Hematopoietic multipotent progenitor cell (in vitro differentiated cells): ENCODE data around the gene HP. TPM values are rescaled to one million over a fixed set of nuclear protein-coding genes. Genes with fewer than 3 reads are reported as not detected.

Experiments
- DNase-seq, 3 donors: peaks; one replicate each; pipeline ENCODE4 v3.0.0-alpha.2; 2011 to 2015; ENCODE audit warnings: low read depth in 2 of 3, low spot score in 2 of 3
- total RNA-seq: library from RNA; depleted of rRNA; stranded (reverse); fragments of >200 nt; gene quantifications from one replicate; pipeline ENCODE4 v1.2.3, GENCODE V29; 2012

Gene HP
- total RNA-seq, 1 donor = 0.81 TPM

DNA sequence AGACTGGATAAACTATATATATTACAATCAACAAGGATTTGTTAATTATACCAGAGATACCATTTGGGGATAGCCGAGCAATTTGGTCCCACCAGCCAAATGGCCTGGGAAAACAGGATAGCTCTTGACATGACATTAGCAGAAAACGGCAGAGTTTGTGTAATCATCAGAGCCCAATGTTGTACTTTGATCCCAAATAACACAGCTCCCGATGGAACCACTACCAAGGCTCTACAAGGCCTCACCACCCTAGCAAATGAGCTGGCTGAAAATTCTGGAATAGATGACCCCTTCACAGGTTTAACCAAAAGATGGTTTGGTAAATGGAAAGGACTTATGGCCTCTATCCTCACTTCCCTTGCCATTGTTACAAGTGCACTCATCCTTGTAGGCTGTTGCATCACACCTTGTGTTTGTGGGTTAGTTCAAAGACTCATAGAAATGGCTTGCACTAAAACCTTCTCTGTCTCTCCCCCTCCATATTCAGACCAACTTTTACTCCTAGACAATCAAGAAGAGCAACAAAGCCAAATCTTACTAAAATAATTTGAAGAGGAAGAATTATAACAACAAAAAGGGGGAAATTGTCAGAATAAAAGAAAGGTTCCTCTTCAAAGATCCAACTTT is 29.6 kb downstream of the HP start:
- DNase-seq = no peak

- no peak for DNase-seq
These were observed 30.1 kb downstream of the HP start for GRCh38 chr16:72084445-72084844.

- no peak for DNase-seq
These were observed 30.7 kb downstream of the HP start for GRCh38 chr16:72085002-72085401.

DNA sequence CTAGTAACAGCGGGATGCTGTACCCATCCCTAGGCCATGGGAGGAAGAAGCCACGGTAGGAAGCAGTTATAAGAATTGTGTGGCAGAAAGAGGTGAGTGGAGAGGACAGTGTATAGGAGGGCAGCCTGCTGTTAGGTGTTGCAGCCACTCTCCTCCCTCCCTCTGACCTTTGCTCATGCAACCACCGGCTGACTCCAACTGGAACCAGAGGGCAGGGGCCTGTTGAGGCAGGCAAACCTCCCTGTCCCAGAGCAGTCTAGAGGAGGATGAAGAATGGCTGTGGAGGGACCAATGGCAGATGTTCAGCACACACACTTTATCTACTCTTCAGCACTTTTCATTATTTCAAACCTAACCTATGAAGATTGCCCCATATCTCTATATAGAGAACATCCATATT is 36.9 kb downstream of the HP start:
- DNase-seq = no peak

GRCh38 chr16:72092832-72093447 is 38.6 kb downstream of the HP start:
- peak in 2 of 3 donors; percentile 3 to 13 for DNase-seq

DNA sequence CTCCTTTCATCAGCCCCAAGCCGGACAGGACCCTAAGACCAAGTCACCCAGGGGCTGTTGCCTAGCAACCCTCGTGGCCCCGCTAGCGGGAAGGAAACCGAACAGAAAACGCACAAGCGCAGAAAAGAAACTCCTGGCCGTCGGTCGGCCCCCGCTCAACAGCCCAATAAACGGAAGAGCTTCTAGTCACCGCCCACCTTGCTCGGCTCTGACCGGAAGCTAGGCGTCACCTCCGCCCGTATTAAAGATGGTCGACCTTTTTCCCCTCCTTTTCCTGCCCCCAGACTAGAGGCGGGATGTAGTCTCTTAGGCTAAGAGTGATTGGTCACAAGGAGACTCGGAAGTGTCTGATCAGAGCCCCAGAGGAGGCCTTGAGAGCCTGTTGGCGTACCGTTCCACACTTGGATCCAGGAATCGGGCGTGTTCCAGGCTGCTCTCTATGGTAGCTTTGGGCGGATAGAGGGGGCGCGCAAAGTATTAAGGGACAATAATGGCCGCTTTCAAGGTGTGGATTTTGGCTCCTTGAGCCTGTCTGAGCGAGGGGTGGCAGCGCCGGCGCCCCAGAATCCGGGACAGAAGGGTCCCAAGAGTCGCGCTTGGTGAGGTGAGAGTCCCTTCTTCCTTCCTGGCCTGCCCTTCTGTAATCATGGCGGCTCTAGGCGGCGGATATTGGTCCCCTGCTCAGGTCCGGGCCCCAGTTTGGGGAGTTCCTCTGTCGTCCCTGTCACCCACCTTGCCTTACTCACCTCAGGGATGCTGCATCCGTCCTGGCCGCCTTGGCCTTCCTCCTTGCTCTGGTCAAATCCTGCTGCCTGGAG is 39.4 kb downstream of the HP start, which contains the start of the genes DHX38 and TXNL4B:
DHX38 (plus strand) TSS at position 400 of the 818 bp plus-strand sequence. CDS start 2,311 bp downstream, outside the sequence.
TXNL4B (minus strand) TSS at position 173 of the 818 bp plus-strand sequence. CDS start 2,871 bp downstream, outside the sequence.
- DNase-seq = peak; percentile 80 to 99 (median 98)

DNA sequence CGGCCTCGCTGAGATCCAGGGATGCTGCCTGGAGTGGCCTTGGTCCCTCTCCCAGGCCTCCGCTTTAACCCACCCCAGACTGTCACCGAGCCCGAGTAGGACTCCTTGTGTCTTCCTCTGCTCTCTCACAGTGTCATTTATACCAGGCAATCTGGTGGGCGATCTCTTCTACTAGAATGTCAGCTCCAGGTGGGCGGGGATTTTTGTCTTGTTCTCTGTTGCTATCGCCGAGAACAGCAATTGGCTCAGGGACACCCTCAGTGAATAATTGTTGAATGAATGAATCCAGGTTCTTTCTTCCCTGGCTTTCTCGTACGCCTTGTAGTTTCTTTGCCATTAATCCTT is 39.9 kb downstream of the HP start:
- peak in 1 of 3 donors; percentile 14 for DNase-seq

- no peak for DNase-seq
These were observed 44.6 kb downstream of the HP start for GRCh38 chr16:72098936-72099335.

DNA sequence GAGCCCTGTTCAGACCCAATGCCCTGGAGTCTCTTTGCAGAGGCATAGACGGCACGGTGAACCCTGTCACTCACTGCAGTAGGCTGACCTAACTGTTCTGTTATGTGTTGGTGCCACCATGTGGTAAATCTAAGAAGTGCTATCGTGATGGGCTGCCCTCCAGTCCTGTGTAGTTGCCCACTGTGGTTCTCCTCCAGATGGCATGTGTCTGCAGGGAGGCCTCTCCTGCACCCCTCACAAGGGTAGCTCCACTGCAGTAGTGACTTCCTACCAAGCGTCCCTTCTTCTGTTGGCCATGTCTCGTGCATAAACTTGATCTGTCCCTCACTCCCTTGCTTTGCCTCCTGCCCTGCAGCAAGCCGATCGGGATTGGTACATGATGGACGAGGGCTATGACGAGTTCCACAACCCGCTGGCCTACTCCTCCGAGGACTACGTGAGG is 45.1 kb downstream of the HP start:
- peak in 2 of 3 donors; percentile 59 to 77 for DNase-seq

- DNase-seq = no peak
These were observed 46.9 kb downstream of the HP start for GRCh38 chr16:72101195-72101594.

GRCh38 chr16:72104905-72105304 is 50.6 kb downstream of the HP start:
- no peak for DNase-seq

GRCh38 chr16:72105978-72106377 is 51.7 kb downstream of the HP start:
- DNase-seq = no peak

DNA sequence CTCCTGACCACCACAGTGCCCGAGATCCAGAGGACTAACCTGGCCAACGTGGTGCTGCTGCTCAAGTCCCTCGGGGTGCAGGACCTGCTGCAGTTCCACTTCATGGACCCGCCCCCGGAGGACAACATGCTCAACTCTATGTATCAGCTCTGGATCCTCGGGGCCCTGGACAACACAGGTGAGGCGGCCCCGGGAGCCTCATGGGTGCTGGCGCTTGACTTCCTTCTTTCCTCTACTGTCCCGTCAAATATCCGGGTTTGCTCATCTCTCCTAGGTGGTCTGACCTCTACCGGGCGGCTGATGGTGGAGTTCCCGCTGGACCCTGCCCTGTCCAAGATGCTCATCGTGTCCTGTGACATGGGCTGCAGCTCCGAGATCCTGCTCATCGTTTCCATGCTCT is 53.1 kb downstream of the HP start:
- no peak for DNase-seq

- no peak for DNase-seq
These were observed 54.2 kb downstream of the HP start for GRCh38 chr16:72108353-72109102.

DNA sequence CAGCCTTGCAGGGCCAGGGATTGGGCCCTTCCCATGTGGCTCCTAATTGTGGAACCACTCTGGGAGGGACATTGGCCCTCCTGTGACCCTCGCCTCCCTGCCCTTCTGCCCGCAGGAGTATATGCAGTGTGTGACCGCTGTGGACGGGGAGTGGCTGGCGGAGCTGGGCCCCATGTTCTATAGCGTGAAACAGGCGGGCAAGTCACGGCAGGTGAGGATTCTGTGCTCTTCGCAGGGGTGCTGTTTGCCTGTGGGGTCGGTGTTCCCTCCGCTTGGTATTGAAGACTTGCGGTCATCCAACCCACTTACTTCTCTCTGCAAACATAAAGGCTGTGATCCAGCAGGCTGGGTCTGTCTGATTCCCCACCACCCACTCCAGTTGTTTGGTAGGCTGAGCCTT is 55.0 kb downstream of the HP start:
- DNase-seq = no peak

GRCh38 chr16:72109966-72110530 is 55.7 kb downstream of the HP start:
- DNase-seq = no peak
